Renal cortical epithelial cell (primary cell): ENCODE results near the gene QPCTL. TPM values are rescaled to one million over a fixed set of nuclear protein-coding genes. Genes with fewer than 3 reads are reported as not detected.

ENCODE experiments used
- DNase-seq: peaks from one replicate; pipeline ENCODE4 v3.0.0-alpha.2; 2011; ENCODE audit warnings: low read depth
- total RNA-seq: library from RNA; depleted of rRNA; stranded (reverse); fragments of >200 nt; gene quantifications from 2 replicates; pipeline ENCODE4 v1.2.3, GENCODE V29; 2014

QPCTL gene
- 10.9 and 24.1 TPM in 2 replicates for total RNA-seq

DNA sequence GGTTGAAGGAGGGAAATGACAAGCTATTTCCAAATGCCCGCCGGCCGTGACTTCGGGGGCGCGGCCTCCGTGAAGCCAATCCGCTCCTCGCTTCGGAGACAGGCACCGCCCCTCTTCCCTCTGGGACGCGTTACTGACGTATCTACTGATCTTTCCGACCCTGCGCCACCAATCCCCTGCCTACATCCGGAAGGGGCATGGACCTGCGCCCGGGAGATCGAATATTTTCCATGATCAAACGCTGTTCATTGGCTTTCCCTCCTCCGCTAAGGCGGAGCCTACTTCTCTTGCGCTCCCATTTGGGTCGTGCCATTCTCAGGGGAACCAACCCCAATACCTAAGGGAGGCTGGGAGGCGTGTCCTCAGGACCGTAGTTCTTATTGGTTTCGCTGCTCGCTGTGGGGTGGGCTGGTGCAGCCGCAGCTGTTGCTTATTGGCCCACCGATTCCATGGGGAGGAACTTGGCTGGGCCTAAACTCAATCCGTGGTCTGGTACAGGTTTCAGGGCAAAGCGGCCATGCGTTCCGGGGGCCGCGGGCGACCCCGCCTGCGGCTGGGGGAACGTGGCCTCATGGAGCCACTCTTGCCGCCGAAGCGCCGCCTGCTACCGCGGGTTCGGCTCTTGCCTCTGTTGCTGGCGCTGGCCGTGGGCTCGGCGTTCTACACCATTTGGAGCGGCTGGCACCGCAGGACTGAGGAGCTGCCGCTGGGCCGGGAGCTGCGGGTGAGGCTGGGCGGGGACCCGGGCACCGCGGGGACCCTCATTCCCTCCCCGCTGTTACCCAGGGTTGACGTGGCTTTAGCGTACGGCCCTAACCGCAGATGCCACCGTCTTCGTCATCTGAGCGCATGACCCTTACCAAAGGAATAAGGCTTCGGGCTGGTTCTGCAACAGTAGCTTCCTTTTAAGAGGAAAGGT is at the start of gene QPCTL:
QPCTL (plus strand) TSS at position 480 of the 919 bp plus-strand sequence; CDS start at position 518, 38 bp downstream.
- DNase-seq, result peak; percentile 99

GRCh38 chr19:45643024-45643926 is 49.2 kb upstream of the QPCTL start:
- DNase-seq, result peak; percentile 44

DNA sequence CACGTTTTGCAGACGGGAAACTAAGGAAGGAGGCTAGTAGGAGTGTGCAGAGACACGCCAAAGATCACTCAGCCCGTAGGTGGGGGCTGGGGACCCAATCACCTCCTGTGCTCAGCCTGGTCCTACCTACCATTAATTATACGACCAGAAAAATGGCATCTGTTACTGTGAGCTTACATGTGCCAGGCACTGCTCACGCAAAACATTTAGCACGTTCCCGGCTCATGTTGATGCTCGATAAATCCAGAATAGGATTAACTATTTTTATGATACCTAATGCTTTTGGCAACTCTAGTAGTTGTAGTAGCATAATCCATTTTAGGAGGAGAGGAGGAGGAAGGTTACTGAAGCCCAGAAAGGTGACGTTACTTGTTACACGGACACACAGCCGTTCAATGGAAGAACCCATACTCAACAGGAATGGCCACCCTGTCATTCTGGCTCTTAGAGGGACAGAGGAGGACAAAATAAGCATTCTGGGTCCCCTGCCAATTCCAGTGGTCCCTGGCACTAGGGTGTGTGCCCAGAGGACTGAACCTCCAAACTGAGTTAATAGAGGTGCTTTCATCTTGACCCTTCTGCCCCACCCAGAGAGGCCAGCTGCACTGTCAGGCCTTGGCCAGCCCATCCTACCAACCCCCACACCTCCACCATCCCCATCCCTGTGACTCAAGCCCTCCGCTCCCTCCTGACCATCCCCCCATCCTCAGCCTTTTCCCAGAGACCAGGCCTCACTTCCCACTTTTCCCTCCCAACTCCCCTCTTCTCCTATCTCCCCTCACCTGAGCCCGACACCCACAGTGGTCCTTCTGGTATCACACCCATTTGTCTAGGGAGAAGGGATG is 48.3 kb upstream of the QPCTL start:
- no peak for DNase-seq

DNA sequence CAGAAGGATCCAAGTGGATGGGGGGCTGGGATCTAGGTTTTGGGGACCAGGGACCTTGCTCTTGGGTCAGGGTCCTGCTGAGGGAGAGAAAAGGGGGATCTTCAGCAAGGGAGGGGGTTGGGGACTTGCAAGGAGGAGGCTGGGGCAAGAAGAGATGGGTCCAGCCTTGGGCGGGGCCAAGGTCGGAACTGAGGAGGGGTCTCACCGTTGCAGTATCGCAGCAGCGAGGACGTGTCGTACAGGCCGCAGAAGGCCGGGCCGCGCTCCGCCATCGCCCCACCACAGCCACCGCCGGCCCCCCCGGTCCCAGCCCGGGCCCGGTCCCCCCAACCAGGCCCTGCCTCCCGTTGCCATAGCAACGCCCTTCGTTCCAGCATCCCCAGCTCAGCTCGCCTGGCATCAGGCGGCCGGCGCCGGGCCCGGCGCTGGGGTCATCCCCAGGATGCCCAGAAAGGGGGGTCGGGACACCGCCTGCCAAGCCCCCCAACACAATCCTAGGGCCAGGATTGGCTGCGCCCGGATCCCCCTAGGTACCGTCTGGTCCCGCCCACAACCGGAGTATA is 47.3 kb upstream of the QPCTL start:
- no peak for DNase-seq

DNA sequence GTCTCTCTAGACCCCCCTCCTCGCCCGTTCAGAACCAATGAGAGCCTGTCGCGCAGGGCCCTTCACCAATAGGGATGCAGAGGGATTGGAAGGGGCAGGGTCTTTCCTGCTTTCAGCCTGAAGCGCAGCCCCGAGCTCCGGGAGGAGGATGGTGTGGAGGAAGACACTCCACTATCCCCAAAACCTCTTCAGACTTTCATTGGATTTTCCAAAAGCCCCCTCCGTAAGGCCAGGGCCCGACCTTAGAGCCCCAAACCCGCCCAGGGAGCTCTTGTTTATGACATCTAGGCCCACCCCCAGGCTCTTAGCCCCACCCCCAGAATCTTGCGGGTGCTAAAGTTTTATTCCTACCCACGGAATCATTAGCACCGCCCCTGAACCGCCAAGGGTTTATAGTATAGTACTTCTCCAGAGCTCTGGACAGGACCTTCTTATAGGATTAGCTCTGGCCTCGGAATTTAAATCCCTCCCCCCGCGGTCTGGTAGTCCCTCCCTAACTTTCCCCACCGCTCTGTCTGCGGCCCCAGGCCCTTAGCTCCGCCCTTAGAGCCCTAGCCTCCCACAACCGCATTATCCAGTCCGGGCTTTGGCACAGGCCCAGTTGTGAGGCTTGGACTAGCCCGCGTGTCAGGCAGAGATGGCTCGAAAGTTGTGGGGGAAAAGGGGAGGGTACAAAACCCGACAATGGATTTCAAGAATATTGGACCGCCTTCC is 46.7 kb upstream of the QPCTL start:
- DNase-seq, result peak; percentile 59

DNA sequence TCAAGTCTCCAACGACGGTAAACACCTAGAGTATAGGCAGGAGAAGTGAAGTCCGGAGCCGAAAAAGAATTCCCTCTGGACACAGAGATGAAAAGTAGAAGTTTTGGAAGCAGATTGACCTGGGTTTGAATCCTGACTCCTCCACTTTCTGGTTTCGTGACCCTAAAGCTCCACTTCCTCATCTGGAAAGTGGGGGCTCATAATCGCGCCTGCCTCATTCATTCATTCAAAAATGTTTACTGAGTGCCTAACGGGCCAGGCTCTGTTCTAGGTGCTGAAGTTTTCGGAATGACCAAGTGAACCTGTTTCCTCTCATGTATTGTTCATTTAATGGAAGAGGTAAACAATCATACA is 46.1 kb upstream of the QPCTL start:
- no peak for DNase-seq

DNA sequence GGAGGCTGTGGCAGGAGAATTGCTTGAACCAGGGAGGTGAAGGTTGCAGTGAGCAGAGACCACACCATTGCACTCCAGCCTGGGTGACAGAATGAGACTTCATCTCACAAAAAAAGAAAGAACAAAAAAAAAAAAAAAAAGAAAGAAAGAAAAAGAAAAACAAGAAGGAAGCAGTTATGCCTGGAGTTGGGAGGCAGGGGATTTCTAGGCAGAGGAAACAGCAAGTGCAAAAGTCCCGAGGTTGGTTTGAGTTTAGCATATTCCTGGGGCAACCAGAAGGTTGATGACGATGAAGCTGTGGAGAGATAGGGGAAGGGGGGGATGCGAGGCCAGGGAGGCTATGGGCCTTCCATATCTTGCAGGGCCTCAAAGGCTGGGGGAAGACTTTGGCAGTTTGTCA is 41.7 kb upstream of the QPCTL start:
- no peak for DNase-seq

DNA sequence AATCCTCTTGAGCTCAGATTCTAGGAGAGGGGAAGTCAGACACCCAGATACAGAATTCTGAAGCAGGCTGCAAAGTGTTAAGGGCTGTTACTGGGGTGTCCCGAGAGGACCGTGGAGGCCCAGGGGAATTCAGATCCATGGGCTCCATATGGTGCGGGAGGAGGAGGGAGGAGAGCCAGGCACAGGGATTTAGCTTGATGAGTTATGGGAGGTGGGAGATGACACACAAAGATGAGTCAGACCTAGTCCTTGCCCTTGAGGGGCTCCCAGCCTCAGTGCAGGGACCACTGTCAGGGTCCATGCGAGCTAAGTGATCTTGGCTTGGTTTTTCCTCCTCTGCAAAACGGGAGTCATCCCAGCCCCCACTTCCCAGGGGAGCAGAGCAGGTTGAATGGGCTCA is 38.8 kb upstream of the QPCTL start:
- no peak for DNase-seq

GRCh38 chr19:45655073-45655472 is 37.4 kb upstream of the QPCTL start:
- DNase-seq, result no peak

DNA sequence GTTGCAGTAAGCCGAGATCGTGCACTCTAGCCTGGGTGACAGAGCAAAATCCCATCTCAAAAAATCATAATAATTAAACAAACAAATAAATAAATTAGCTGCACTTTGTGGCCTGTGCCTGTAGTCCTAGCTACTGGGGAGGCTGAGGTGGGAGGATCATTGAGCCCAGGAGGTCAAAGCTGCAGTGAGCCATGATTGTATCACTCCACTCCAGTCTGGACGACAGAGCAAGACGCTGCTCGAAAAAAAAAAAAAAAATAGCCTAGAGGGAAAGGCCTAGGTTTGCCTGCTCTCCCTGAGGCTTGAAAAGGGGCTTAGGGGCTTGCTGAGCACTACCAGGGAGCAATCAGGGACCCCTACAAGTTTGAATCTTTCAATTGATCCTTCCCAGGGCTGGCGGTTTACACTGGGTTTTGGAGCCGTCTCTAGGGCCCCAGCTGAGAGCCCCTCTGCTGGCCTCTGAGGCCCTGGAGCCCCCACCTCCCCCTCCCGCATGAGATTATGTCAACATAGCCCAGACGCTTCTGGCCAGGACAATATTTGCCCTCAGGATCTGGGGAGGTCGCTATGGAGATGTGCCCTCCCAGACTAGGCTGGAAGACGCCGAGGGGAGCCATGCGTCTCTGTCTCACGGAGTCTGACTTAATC is 34.8 kb upstream of the QPCTL start:
- no peak for DNase-seq

DNA sequence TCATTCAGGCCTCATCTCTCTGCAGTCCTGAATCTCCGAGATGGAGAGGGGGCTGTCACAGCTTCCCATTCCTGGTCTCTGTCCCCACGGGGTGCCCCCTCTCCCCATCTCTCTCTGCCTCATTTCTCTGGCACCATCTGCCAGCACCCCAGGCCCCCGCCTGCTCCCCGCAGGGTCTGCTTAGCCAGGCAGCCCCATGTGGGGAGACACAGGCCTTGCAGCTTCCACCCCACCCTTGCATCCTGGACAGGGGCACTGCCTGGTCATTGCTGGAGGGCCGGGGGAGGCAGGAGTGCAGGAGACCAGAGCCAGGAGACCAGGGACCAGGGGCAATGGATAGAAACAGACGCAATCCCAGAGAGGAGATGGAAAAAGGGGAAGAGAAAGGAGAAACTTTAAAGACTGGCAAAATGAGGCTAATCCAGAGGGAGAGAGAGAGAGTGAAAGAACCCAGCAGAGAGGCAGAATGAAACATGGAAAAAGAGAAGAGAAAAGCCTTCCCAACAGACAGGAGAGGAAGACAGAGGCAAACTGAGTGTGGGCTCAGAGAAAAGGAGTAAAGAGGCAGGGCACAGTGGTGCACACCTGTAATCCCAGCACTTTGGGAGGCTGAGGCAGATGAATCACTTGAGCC is 33.3 kb upstream of the QPCTL start:
- no peak for DNase-seq

DNA sequence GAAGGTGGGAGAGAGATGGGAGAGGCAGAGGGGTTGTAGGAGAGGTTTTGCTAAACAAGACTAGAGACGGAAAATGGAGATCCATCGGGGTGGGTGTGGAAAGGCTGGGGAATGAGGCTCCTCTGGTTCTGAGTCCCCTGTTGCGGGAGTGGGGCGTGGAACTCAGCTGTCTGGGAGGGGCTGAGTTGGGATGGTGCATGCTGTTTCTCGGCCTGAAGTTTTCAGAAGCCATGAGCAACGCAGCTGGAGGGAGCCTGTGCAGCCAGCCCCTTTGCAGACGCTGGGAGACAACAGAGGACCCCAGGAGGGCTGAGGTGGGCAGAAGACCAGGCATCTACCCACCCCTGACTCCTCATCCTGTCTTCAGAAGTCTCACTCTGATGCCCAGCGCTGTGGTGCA is 31.8 kb upstream of the QPCTL start:
- DNase-seq, result no peak

DNA sequence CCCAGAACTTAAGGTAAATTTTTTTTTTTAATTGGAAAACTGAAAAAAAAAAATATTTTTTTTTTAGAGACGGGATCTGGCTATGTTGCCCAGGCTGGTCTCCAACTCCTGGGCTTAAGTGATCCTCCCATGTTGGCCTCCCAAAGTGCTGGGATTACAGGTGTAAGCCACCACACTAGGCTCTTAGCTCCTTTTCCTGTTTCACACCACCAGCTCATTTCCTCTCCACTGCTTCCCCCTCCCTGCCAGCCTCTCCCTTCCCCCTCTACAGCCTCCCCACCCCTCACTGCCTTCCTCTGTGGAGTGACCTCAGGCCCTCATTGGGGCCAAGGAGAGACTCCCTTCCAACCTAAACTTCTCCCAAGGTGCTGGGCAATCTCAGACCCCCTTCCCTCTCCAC is 28.7 kb upstream of the QPCTL start:
- no peak for DNase-seq

GRCh38 chr19:45664575-45664974 is 27.9 kb upstream of the QPCTL start:
- no peak for DNase-seq

DNA sequence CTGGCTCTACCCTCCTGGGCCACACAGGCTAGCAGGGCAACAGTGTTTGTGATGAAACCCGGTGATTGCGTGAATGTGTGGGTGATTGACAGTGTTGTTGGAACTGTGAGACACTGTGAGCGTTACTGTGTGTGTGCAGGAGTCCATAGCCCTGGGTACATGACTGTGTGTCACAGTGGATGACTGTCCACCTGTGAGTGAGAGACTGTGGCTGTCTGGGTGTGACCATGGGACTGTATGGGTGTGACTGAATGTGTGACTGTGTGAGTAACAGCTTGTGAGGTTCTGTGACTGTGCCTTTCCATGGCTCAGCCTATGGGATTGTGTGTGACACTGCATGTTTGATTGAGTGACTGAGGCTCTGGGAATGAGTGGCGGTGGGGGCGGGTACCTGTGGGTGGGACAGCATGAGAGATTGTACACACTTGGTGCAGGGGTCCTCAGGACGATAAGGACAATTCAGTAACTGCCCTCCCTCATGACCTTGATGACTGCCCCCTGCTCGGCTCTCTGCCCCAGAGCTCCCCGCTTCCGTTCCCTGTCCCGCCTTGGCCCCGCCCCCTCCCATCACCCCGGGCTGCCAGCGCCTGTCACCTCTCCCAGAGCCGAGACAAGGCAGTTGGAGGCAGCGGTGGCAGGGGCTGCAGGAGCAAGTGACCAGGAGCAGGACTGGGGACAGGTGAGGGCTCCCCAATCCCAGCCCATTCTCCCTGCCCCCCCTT is 24.7 kb upstream of the QPCTL start, which contains the start of gene GIPR:
GIPR (plus strand) TSS at position 602 of the 722 bp plus-strand sequence. CDS start 1,300 bp downstream, outside the sequence.
- peak; percentile 73 for DNase-seq

GRCh38 chr19:45668342-45668871 is 24.1 kb upstream of the QPCTL start:
- DNase-seq, result no peak

GRCh38 chr19:45670670-45671453 is 21.6 kb upstream of the QPCTL start:
- peak; percentile 79 for DNase-seq

DNA sequence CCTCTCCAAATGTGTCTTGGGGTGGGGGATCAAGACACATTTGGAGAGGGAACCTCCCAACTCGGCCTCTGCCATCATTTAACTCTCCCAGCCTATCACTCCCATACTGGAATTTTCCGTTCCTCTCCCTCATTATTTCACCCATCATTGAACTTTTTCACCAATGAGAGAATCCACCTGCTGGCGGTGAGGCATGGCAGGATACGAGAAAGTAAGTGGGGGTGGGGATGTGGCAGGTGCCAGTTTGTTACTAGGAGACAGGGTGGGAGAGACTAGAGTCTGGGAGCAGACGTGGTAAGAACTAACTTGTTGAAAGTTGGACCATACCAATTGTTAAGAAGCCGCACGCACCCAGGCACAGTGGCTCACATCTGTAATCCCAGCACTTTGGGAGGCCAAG is 17.5 kb upstream of the QPCTL start:
- DNase-seq, result no peak
